NCI-H1694 treated with DMSO at 0.1 percent for 48 hours (cell line): ENCODE measurements around the gene HUNK.
"Not testable (repeated sequence)": the region's sequence is repeated elsewhere in the genome, so short reads cannot be mapped to it uniquely, and the experiment has no call there.

Source experiments
- DNase-seq: peaks from one replicate; lab custom pipeline; 2025; lab: John Stamatoyannopoulos, UW

Gene HUNK

GRCh38 chr21:31999810-32000468, 127.1 kb downstream of the HUNK start:
- DNase-seq = no peak

DNA sequence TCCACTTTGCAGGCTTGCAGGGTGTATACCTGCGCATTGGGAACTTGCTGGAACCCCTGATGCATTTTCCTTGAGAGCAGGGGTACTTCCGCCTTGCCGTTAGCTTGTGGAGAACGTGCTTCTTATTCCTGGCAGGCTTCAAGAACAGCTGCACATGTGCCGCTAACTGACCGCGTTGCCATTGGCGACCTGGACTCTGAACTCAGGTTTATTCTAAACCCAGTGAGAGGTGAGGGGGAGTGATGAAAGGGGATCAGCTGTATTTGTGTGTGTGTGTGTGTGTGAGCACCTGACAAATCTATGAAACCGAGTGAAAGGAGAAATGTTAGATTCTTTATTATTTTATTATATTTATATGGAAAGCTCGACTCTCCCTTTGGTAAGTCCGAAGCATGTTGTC, 128.6 kb downstream of the HUNK start:
- no peak for DNase-seq

DNA sequence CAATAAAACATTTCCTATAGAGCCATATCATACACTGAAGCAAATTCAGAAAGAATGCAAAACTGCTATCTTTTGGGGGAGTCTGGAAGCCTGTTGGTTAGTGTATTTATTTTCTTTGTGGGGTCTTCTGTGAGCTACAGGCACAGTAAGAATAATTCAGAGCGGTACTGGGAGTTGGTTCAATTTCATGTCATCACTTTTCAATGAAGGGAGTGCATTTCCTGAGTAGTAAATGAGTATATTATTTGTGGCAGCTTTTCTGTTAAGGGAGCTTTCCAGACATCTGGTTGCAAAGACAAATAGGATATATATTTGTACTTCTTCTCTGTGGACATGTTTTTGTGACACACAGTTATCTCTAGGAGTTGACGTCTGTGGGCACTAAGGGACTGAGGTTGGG, 130.6 kb downstream of the HUNK start:
- no peak for DNase-seq

- no peak for DNase-seq
Measured at GRCh38 chr21:32004291-32004690, 131.5 kb downstream of the HUNK start.

GRCh38 chr21:32007456-32007855, 134.6 kb downstream of the HUNK start:
- no peak for DNase-seq

GRCh38 chr21:32008714-32009113, 135.9 kb downstream of the HUNK start:
- no peak for DNase-seq

DNA sequence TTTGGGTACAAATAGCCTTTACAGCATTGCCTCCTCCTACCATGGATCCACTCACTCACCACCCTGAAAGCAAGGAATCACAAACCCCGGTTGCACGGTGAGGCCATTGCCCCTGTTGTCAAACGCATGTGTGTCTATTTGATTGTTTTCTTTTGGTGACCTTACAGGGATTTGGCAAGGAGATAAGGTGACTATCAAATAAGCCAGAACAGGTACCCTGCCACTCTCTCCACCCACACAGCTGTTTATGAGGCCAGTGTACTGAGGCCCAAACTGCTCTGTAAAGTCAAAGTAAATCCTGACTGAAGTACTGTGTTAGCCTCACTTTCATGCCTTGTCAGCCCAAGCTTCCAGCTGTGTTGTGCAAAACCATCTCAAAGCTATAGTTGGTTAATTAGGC, 136.4 kb downstream of the HUNK start:
- no peak for DNase-seq

DNA sequence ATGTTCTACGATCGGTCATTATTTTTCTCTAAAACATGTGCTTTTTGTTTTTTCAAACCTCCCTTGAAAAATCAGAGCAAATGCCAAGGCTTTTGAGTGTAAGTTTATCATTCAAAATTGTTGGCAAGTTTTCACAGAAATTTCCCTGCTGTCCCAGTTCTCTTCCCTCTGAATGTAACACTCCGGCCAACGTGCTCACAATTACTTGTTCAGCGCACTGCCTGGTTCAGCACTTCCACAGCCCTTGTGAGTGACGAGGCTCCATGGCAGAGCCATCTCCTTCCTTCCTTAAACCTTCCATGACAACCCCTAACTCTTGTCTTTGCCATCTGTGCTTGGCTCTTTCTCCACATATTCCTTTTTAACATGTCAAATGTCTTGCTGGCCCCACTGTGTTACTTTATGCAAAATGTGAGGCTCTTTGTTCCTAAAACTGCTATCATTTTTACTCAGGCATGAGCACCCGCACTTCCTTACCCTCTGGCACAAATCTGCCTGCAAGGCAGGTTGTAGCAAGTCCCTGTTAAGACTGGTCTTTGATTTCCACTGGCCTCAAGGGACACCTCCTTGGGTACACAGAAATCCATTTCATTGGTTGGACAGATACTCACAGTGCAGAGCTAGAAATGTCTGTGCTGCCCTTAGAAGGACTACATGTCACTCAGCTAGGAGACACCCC, 142.8 kb downstream of the HUNK start:
- DNase-seq = no peak

- no peak for DNase-seq
Measured at GRCh38 chr21:32018381-32018780, 145.6 kb downstream of the HUNK start.

- DNase-seq = no peak
Measured at GRCh38 chr21:32020564-32020963, 147.7 kb downstream of the HUNK start.

GRCh38 chr21:32021319-32021994, 148.6 kb downstream of the HUNK start:
- peak; percentile 90 for DNase-seq

DNA sequence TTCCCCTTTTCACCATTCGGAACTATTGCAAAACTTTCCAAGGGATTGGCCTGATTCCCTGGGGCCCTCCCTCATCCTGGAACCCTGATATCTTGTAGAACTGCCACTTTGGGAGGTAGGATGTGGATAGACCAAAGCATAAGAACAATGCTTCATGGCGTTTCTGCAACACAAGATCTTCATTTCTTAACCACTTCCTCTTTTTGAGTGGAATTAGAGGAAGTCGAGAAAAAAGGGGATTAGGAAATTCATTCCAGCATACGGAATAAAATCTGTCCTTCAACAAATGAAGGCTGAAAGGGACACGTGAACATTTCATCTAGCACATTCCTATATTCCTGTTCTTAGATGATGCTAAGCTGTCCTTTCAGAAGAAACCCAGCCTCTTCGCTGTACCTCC, 149.3 kb downstream of the HUNK start:
- DNase-seq = no peak

DNA sequence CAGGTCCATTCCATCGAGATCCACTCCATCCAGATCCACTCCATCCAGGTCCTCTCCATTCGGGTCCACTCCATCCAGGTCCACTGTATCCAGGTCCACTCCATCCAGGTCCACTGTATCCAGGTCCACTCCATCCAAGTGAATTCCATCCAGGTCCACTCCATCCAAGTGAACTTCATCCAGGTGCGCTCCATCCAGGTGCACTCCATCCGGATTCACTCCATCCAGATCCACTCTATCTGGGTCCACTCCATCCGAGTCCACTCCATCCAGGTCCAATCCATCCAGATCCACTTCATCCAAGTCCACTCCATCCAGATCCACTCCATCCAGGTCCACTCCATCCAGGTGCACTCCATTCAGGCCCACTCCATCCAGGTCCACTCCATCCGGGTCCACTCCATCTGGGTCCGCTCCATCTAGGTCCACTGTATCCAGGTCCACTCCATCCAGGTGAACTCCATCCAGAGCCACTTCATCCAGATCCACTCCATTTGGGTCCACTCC, 157.4 kb downstream of the HUNK start:
- DNase-seq = no peak

DNA sequence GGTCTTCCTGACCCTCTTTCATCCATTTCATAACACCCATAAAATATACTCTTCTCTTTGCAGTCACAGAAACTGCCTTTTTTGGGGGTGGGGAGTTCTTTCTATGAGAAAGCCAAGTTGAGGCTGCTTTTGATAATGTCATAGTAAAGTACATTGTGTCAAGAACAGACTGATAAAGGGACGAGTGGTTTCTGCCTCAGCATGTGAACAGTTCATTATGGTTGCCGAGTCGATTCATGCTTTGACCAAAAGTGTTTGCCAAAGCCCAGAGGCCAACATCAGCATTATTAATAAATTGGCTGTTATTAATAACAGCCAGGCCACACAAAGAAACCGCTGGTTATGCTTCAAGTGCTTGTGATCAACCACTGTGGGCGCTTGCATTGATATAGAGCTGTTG, 162.0 kb downstream of the HUNK start:
- DNase-seq = no peak

GRCh38 chr21:32035617-32036016, 162.8 kb downstream of the HUNK start:
- no peak for DNase-seq

- no peak for DNase-seq
Measured at GRCh38 chr21:32036756-32037155, 163.9 kb downstream of the HUNK start.

GRCh38 chr21:32038751-32039150, 165.9 kb downstream of the HUNK start:
- not testable (repeated sequence) for DNase-seq

GRCh38 chr21:32043458-32043857, 170.6 kb downstream of the HUNK start:
- no peak for DNase-seq

GRCh38 chr21:32044205-32045180, 171.7 kb downstream of the HUNK start:
- DNase-seq = no peak

- DNase-seq = no peak
Measured at GRCh38 chr21:32046191-32046590, 173.4 kb downstream of the HUNK start.

DNA sequence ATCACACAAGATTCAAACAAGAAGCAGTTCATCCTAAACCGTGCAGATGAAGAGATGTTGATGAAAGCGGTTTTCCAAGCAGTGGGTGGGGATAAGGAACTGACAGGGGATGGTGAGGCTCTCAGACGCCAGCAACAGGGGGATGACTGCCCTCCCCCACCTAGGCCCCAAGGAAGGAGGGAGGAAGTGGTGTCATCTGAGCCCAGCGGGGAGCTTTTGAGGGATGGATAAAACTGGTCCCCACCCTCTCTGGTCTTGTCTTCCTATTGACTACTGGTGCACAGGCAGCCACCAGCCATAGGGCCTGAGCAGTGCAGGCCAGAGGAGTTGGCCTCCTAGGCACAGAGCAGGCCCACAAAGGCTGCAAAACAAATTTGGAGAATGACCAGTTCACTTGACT, 175.5 kb downstream of the HUNK start:
- DNase-seq = no peak
